Osteocyte (in vitro differentiated cells): ENCODE measurements around the gene CAB39. TPM values are rescaled to one million over a fixed set of nuclear protein-coding genes. Genes with fewer than 3 reads are reported as not detected.

Experiments used
- DNase-seq: peaks from one replicate; pipeline ENCODE4 v3.0.0; 2021; ENCODE audit warnings: mixed read lengths; ENCODE audit not compliant: unreplicated experiment; ENCODE audit errors: extremely low spot score
- H3K27ac Mint-ChIP-seq: one replicate; pipeline ENCODE4 v1.8.0; 2021; ENCODE audit warnings: mild to moderate bottlenecking, mixed read lengths; ENCODE audit not compliant: unreplicated experiment
- H3K27me3 Mint-ChIP-seq: one replicate; pipeline ENCODE4 v1.8.0; 2021; ENCODE audit warnings: mixed read lengths; ENCODE audit not compliant: unreplicated experiment
- H3K36me3 Mint-ChIP-seq: one replicate; pipeline ENCODE4 v1.8.0; 2021; ENCODE audit warnings: mixed read lengths; ENCODE audit not compliant: unreplicated experiment
- H3K4me1 Mint-ChIP-seq: one replicate; pipeline ENCODE4 v1.8.0; 2021; ENCODE audit warnings: mixed read lengths; ENCODE audit not compliant: unreplicated experiment
- H3K4me3 Mint-ChIP-seq: one replicate; pipeline ENCODE4 v1.8.0; 2021; ENCODE audit warnings: mild to moderate bottlenecking, moderate library complexity, mixed read lengths; ENCODE audit not compliant: unreplicated experiment
- H3K9me3 Mint-ChIP-seq: one replicate; pipeline ENCODE4 v1.8.0; 2021; ENCODE audit warnings: mixed read lengths; ENCODE audit not compliant: unreplicated experiment
- CTCF ChIP-seq: fragments of 200-600 bp; sonication (generic); IDR thresholded peaks from 2 replicates; pipeline ENCODE4 v1.5.0; 2021; ENCODE audit warnings: antibody characterized with exemption, mild to moderate bottlenecking, moderate library complexity
- total RNA-seq: library from RNA; stranded (reverse); gene quantifications from 2 replicates; pipeline ENCODE4 v1.2.1, GENCODE V29; 2021

CAB39 gene
- total RNA-seq, 1 donor from 2014 or later, result 40.8 TPM

GRCh38 chr2:230672836-230673235 is 39.8 kb upstream of the CAB39 start:
- no peak for DNase-seq
- no peaks in the 10 kb centered on the region for H3K9me3 Mint-ChIP-seq
- no peak overlapping the region for H3K27ac Mint-ChIP-seq
- H3K4me3 Mint-ChIP-seq, result no peak overlapping the region
- H3K36me3 Mint-ChIP-seq, result no peaks in the 10 kb centered on the region
- peaks cover 10% of the 10 kb centered on the region for H3K4me1 Mint-ChIP-seq
- no peaks in the 10 kb centered on the region for H3K27me3 Mint-ChIP-seq
- TF ChIP-seq CTCF, result no peak

GRCh38 chr2:230674401-230674800 is 38.2 kb upstream of the CAB39 start:
- no peak for DNase-seq
- H3K4me3 Mint-ChIP-seq, result no peak overlapping the region
- H3K27ac Mint-ChIP-seq, result no peak overlapping the region
- peaks cover 2% of the 10 kb centered on the region for H3K4me1 Mint-ChIP-seq
- peaks cover 4% of the 10 kb centered on the region for H3K27me3 Mint-ChIP-seq
- no peak for TF ChIP-seq CTCF
- H3K36me3 Mint-ChIP-seq, result no peaks in the 10 kb centered on the region
- peaks cover 4% of the 10 kb centered on the region for H3K9me3 Mint-ChIP-seq

- no peaks in the 10 kb centered on the region for H3K36me3 Mint-ChIP-seq
- peaks cover 2% of the 10 kb centered on the region for H3K4me1 Mint-ChIP-seq
- peaks cover 4% of the 10 kb centered on the region for H3K27me3 Mint-ChIP-seq
- no peak for DNase-seq
- no peak for TF ChIP-seq CTCF
- no peak overlapping the region for H3K27ac Mint-ChIP-seq
- no peak overlapping the region for H3K4me3 Mint-ChIP-seq
- peaks cover 4% of the 10 kb centered on the region for H3K9me3 Mint-ChIP-seq
Measured at GRCh38 chr2:230674966-230675672, 37.5 kb upstream of the CAB39 start.

GRCh38 chr2:230676546-230676945 is 36.1 kb upstream of the CAB39 start:
- DNase-seq, result no peak
- no peak overlapping the region for H3K4me3 Mint-ChIP-seq
- no peak overlapping the region for H3K27ac Mint-ChIP-seq
- no peaks in the 10 kb centered on the region for H3K36me3 Mint-ChIP-seq
- peaks cover 15% of the 10 kb centered on the region for H3K27me3 Mint-ChIP-seq
- no peak for TF ChIP-seq CTCF
- H3K4me1 Mint-ChIP-seq, result peaks cover 2% of the 10 kb centered on the region
- H3K9me3 Mint-ChIP-seq, result peaks cover 4% of the 10 kb centered on the region

- DNase-seq, result no peak
- H3K36me3 Mint-ChIP-seq, result no peaks in the 10 kb centered on the region
- H3K27me3 Mint-ChIP-seq, result peaks cover 21% of the 10 kb centered on the region
- no peak overlapping the region for H3K27ac Mint-ChIP-seq
- no peak overlapping the region for H3K4me3 Mint-ChIP-seq
- peaks cover 5% of the 10 kb centered on the region for H3K9me3 Mint-ChIP-seq
- peaks cover 2% of the 10 kb centered on the region for H3K4me1 Mint-ChIP-seq
- TF ChIP-seq CTCF, result no peak
Measured at GRCh38 chr2:230677201-230677946, 35.3 kb upstream of the CAB39 start.
